ENCODE results near the gene DOK4. TPM values are rescaled to one million over a fixed set of nuclear protein-coding genes. Genes with fewer than 3 reads are reported as not detected.

DOK4 gene
- total RNA-seq, 8 experiments from 2014 or later: 11.3 to 34.8 (median 22.6) TPM

GRCh38 chr16:57478396-57479204 is 7.7 kb downstream of the DOK4 start:
- H3K4me1 ChIP-seq (replicated peaks in 1 of 2): peaks cover 36 to 41% of the 10 kb centered on the region in 2 donors
- ATAC-seq (replicated peaks in 6 of 8): peak in 5 of 8 experiments; percentile 1 to 6 (median 5)
- H3K27ac ChIP-seq: no peak overlapping the region
- in situ Hi-C loops (cut with MboI; ENCODE audit: low pct_unique_long_range_greater_than_20kb in 2 of 9, low sequenced_read_pairs in 9 of 9, unreplicated experiment in 9 of 9): no loop called here
- WGBS, 10 experiments: 0 to 100% (median 53%) methylated on average over 1 to 4 of the region's 15 CpGs; no CpG with 5 or more reads in 5 of the 10 experiments
- H3K4me3 ChIP-seq: peak overlapping the region; percentile 30 to 39 (median 34)

GRCh38 chr16:57477531-57478202 is 8.6 kb downstream of the DOK4 start:
- Histone ChIP-seq H3K27ac (peak overlapping the region in 1 of 2 donors; percentile 0), H3K4me1 (replicated peaks in 1 of 2) (peaks cover 36 to 41% of the 10 kb centered on the region in 2 donors), H3K4me3 (no peak overlapping the region)
- in situ Hi-C loops (cut with MboI; ENCODE audit: low pct_unique_long_range_greater_than_20kb in 2 of 9, low sequenced_read_pairs in 9 of 9, unreplicated experiment in 9 of 9): no loop called here
- 0 to 100% (median 78%) methylated on average over 1 to 7 of the region's 9 CpGs; no CpG with 5 or more reads in 4 of the 10 experiments for WGBS, 10 experiments
- peak in 5 of 8 experiments; percentile 13 to 40 (median 25) for ATAC-seq (replicated peaks in 6 of 8)

GRCh38 chr16:57476546-57477410 is 9.5 kb downstream of the DOK4 start:
- no peak for ATAC-seq (replicated peaks in 6 of 8)
- Histone ChIP-seq H3K4me1 (replicated peaks in 1 of 2) (peaks cover 42 to 48% of the 10 kb centered on the region in 2 donors), H3K4me3 (no peak overlapping the region), H3K27ac (no peak overlapping the region)
- in situ Hi-C loops (cut with MboI; ENCODE audit: low pct_unique_long_range_greater_than_20kb in 2 of 9, low sequenced_read_pairs in 9 of 9, unreplicated experiment in 9 of 9): no loop called here
- 42 to 94% (median 87%) methylated on average over 1 to 2 of the region's 6 CpGs; no CpG with 5 or more reads in 6 of the 10 experiments for WGBS, 10 experiments

GRCh38 chr16:57475711-57476339 is 10.5 kb downstream of the DOK4 start:
- Histone ChIP-seq H3K27ac (no peak overlapping the region), H3K4me3 (no peak overlapping the region), H3K4me1 (replicated peaks in 1 of 2) (peaks cover 48 to 54% of the 10 kb centered on the region in 2 donors)
- in situ Hi-C loops (cut with MboI; ENCODE audit: low pct_unique_long_range_greater_than_20kb in 2 of 9, low sequenced_read_pairs in 9 of 9, unreplicated experiment in 9 of 9): no loop called here
- ATAC-seq (replicated peaks in 6 of 8): peak; percentile 5 to 72 (median 58)
- 45% methylated on average over 2 of the region's 12 CpGs; no CpG with 5 or more reads in 9 of the 10 experiments for WGBS, 10 experiments

GRCh38 chr16:57474671-57475661 is 11.3 kb downstream of the DOK4 start:
- Histone ChIP-seq H3K4me1 (replicated peaks in 1 of 2) (peaks cover 43 to 53% of the 10 kb centered on the region in 2 donors), H3K27ac (no peak overlapping the region), H3K4me3 (no peak overlapping the region)
- ATAC-seq (replicated peaks in 6 of 8): no peak
- 90 to 100% (median 93%) methylated on average over 3 of the region's 30 CpGs; no CpG with 5 or more reads in 7 of the 10 experiments for WGBS, 10 experiments
- in situ Hi-C loops (cut with MboI; ENCODE audit: low pct_unique_long_range_greater_than_20kb in 2 of 9, low sequenced_read_pairs in 9 of 9, unreplicated experiment in 9 of 9): no loop called here

- WGBS, 10 experiments: 25 to 100% (median 88%) methylated on average over 1 to 3 of the region's 8 CpGs; no CpG with 5 or more reads in 5 of the 10 experiments
- H3K4me1 ChIP-seq (replicated peaks in 1 of 2): peaks cover 34 to 43% of the 10 kb centered on the region in 2 donors
- H3K4me3 ChIP-seq: no peak overlapping the region
- H3K27ac ChIP-seq: no peak overlapping the region
- in situ Hi-C loops (cut with MboI; ENCODE audit: low pct_unique_long_range_greater_than_20kb in 2 of 9, low sequenced_read_pairs in 9 of 9, unreplicated experiment in 9 of 9): no loop called here
- no peak for ATAC-seq (replicated peaks in 6 of 8)
Observed at GRCh38 chr16:57473906-57474305, 12.4 kb downstream of the DOK4 start.

GRCh38 chr16:57473176-57473840 is 13.0 kb downstream of the DOK4 start:
- 47 to 100% (median 100%) methylated on average over 1 to 8 of the region's 14 CpGs; no CpG with 5 or more reads in 5 of the 10 experiments for WGBS, 10 experiments
- Histone ChIP-seq H3K4me3 (no peak overlapping the region), H3K27ac (no peak overlapping the region), H3K4me1 (replicated peaks in 1 of 2) (peaks cover 28 to 37% of the 10 kb centered on the region in 2 donors)
- ATAC-seq (replicated peaks in 6 of 8): no peak
- in situ Hi-C loops (cut with MboI; ENCODE audit: low pct_unique_long_range_greater_than_20kb in 2 of 9, low sequenced_read_pairs in 9 of 9, unreplicated experiment in 9 of 9): no loop called here

- peak in 1 of 8 experiments; percentile 5 for ATAC-seq (replicated peaks in 6 of 8)
- H3K4me3 ChIP-seq: no peak overlapping the region
- WGBS, 10 experiments: 56 to 100% (median 74%) methylated on average over 1 to 3 of the region's 4 CpGs; no CpG with 5 or more reads in 5 of the 10 experiments
- peaks cover 22 to 30% of the 10 kb centered on the region in 2 donors for H3K4me1 ChIP-seq (replicated peaks in 1 of 2)
- peak overlapping the region; percentile 22 to 31 for H3K27ac ChIP-seq
- in situ Hi-C loops (cut with MboI; ENCODE audit: low pct_unique_long_range_greater_than_20kb in 2 of 9, low sequenced_read_pairs in 9 of 9, unreplicated experiment in 9 of 9): no loop called here
Observed at GRCh38 chr16:57472665-57473060, 13.6 kb downstream of the DOK4 start.

GRCh38 chr16:57471852-57472664 is 14.2 kb downstream of the DOK4 start:
- in situ Hi-C loops (cut with MboI; ENCODE audit: low pct_unique_long_range_greater_than_20kb in 2 of 9, low sequenced_read_pairs in 9 of 9, unreplicated experiment in 9 of 9): no loop called here
- ATAC-seq (replicated peaks in 6 of 8): peak in 5 of 8 experiments; percentile 18 to 61 (median 37)
- no peak overlapping the region for H3K4me3 ChIP-seq
- 0 to 85% (median 40%) methylated on average over 1 to 8 of the region's 10 CpGs; no CpG with 5 or more reads in 1 of the 10 experiments for WGBS, 10 experiments
- H3K27ac ChIP-seq: peak overlapping the region; percentile 22 to 31
- peaks cover 16 to 24% of the 10 kb centered on the region in 2 donors for H3K4me1 ChIP-seq (replicated peaks in 1 of 2)

- in situ Hi-C loops (cut with MboI; ENCODE audit: low pct_unique_long_range_greater_than_20kb in 2 of 9, low sequenced_read_pairs in 9 of 9, unreplicated experiment in 9 of 9): no loop called here
- ATAC-seq (replicated peaks in 6 of 8): no peak
- H3K4me1 ChIP-seq (replicated peaks in 1 of 2): peaks cover 13 to 22% of the 10 kb centered on the region in 2 donors
- no peak overlapping the region for H3K27ac ChIP-seq
- H3K4me3 ChIP-seq: no peak overlapping the region
- WGBS, 10 experiments: 83 to 100% (median 100%) methylated on average over 1 of the region's 1 CpG; no CpG with 5 or more reads in 7 of the 10 experiments
Observed at GRCh38 chr16:57471209-57471608, 15.1 kb downstream of the DOK4 start.

Measured in motor neuron (in vitro differentiated cells).